Fibroblast of lung (primary cell): ENCODE results near the gene ODF4.

ENCODE experiments used
- CTCF ChIP-seq, 2 donors: IDR thresholded peaks in 1 of 2; conservative IDR thresholded peaks in 1 of 2; 1 replicate in 1 of 2; 2 replicates in 1 of 2; pipeline ENCODE4 v1.5.1; 2011 to 2012; ENCODE audit warnings: low read length in 2 of 2, control low read depth in 1 of 2, inconsistent platforms in 1 of 2, low read depth in 1 of 2, mild to moderate bottlenecking in 1 of 2
- EZH2 ChIP-seq: IDR thresholded peaks from 2 replicates; pipeline ENCODE4 v1.5.1; 2012; ENCODE audit warnings: low read length, control low read depth, mild to moderate bottlenecking; ENCODE audit errors: missing control alignments

- TF ChIP-seq CTCF (conservative IDR thresholded peaks at IDR 0.05 in 1 of 2, IDR thresholded peaks at IDR 0.05 in 1 of 2; ENCODE audit: low read depth in 1 of 2, low read length in 2 of 2) (no peak), EZH2 (no peak)
Measured at GRCh38 chr17:8327303-8327649, 12.4 kb upstream of the ODF4 start.
